Measurements from ENCODE around the gene HECW1. TPM values are rescaled to one million over a fixed set of nuclear protein-coding genes. Genes with fewer than 3 reads are reported as not detected.
"Not testable (repeated sequence)": the region's sequence is repeated elsewhere in the genome, so short reads cannot be mapped to it uniquely, and the experiment has no call there.

The HECW1 gene
- total and polyA plus RNA-seq, 2 of the 8 experiments (the other 6 are each of a cell fraction or from before 2014, with no cell fraction given), result 2.9 to 12.7 TPM

DNA sequence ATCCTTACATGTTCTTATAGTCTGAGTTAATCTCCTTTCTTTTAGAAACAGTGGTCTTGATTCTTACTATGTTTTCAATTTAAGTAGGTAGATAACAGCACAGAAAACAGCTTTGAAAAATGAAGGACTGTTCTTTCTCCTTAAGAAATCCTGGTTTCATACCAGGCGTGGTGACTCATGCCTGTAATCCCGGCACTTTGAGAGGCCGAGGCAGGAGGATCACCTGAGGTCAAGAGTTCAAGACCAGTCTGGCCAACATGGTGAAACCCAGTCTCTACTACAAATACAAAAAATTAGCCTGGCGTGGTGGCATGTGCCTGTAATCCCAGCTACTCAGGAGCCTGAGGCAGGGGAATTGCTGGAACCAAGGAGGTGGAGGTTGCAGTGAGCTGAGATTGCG, 484.0 kb downstream of the HECW1 start:
- H2BK20ac ChIP-seq (ENCODE audit: low read length); FAIRE-seq; H3K14ac ChIP-seq (ENCODE audit: insufficient read length); H3K4me1 ChIP-seq (replicated peaks in 1 of 4; ENCODE audit: control insufficient read depth in 3 of 4, insufficient read depth in 4 of 4, low read length in 3 of 4); H3K4me2 ChIP-seq (ENCODE audit: insufficient read depth in 1 of 2, low read depth in 2 of 2, low read length in 2 of 2); H3K9me3 ChIP-seq (ENCODE audit: insufficient read depth in 2 of 2, low read depth in 1 of 2, low read length in 1 of 2); H4K91ac ChIP-seq (replicated peaks; ENCODE audit: insufficient read length, low read length); H2BK15ac ChIP-seq (ENCODE audit: low read length); H3K18ac ChIP-seq (ENCODE audit: extremely low read depth, low read length); H4K8ac ChIP-seq (ENCODE audit: extremely low read depth, insufficient read depth, low read length); H3K23ac ChIP-seq (ENCODE audit: insufficient read length); H3K56ac ChIP-seq (replicated peaks; ENCODE audit: insufficient read length, low read depth, low read length); H3K27ac ChIP-seq (ENCODE audit: low read depth, low read length); H3K27me3 ChIP-seq (replicated peaks in 1 of 4; ENCODE audit: control insufficient read depth in 3 of 4, extremely low read depth in 1 of 4, insufficient read depth in 3 of 4, low read length in 3 of 4); H3K4ac ChIP-seq (replicated peaks; ENCODE audit: insufficient read length, low read depth, low read length); H2AFZ ChIP-seq (ENCODE audit: low read length); POLR2A ChIA-PET (ENCODE audit: partially characterized antibody); H4K20me1 ChIP-seq (replicated peaks in 1 of 2; ENCODE audit: control insufficient read depth in 1 of 2, insufficient read depth in 2 of 2, low read length in 2 of 2); H2BK5ac ChIP-seq (ENCODE audit: low read depth, low read length); H2BK12ac ChIP-seq (ENCODE audit: low read depth, low read length); DNase-seq (ENCODE audit: low read depth in 1 of 2, low spot score in 2 of 2); H3K4me3 ChIP-seq (ENCODE audit: extremely low read depth in 1 of 4, insufficient read depth in 2 of 4, low read depth in 3 of 4, low read length in 4 of 4); H2AK5ac ChIP-seq (ENCODE audit: low read depth, low read length); H4K5ac ChIP-seq (ENCODE audit: insufficient read length, low read depth, low read length); H2BK120ac ChIP-seq (replicated peaks; ENCODE audit: low read depth, low read length); H3K36me3 ChIP-seq (ENCODE audit: control insufficient read depth in 2 of 4, insufficient read depth in 4 of 4, low read length in 3 of 4); H3K79me1 ChIP-seq (ENCODE audit: low read depth, low read length); H3K23me2 ChIP-seq (ENCODE audit: low read depth, low read length); H3K9ac ChIP-seq (replicated peaks in 1 of 4; ENCODE audit: extremely low read depth in 1 of 4, low read depth in 3 of 4, low read length in 3 of 4): not testable (repeated sequence)
- 85% methylated on average over 5 of the region's 5 CpGs; no CpG with 5 or more reads in 1 of the 2 experiments for WGBS, 2 experiments (ENCODE audit: extremely low coverage in 1 of 2, insufficient coverage in 1 of 2, insufficient read length in 1 of 2, insufficient replicate concordance in 2 of 2, low coverage in 1 of 2, low lambda C conversion rate in 2 of 2, missing lambda C conversion rate in 1 of 2)
- H3K79me2 ChIP-seq (ENCODE audit: control insufficient read depth in 1 of 2, insufficient read depth in 2 of 2, low read length in 2 of 2), result peaks cover 0 to 27% of the 10 kb centered on the region in 2 experiments; a peak in 2 of 4 replicates
- CTCF ChIA-PET (ENCODE audit: partially characterized antibody), result interaction anchor here (2.6 kb wide), 1 partner anchor 14 kb away, joined by 12 read pairs; the partner anchor contains the start of gene STK17A

Data from H1 (cell line).